KMS-11 (cell line): ENCODE measurements around the gene TSPAN6.

Experiments used
- H2AFZ ChIP-seq: fragments of 200-600 bp; sonication (generic); 2 replicates; pipeline ENCODE4 v1.6.1; 2016; ENCODE audit warnings: antibody characterized with exemption, mixed run types, low read depth
- H3K27ac ChIP-seq: fragments of 200-600 bp; sonication (generic); 2 replicates; pipeline ENCODE4 v1.6.1; 2016; ENCODE audit warnings: mild to moderate bottlenecking, mixed run types
- H3K27me3 ChIP-seq: fragments of 200-600 bp; sonication (generic); 2 replicates; pipeline ENCODE4 v1.6.1; 2017; ENCODE audit warnings: mild to moderate bottlenecking, low read depth, mixed run types, moderate library complexity; ENCODE audit not compliant: insufficient read depth
- H3K36me3 ChIP-seq: fragments of 200-600 bp; sonication (generic); 2 replicates; pipeline ENCODE4 v1.6.1; 2017; ENCODE audit warnings: mild to moderate bottlenecking, mixed run types; ENCODE audit not compliant: insufficient read depth
- H3K4me1 ChIP-seq: fragments of 200-600 bp; sonication (generic); 2 replicates; pipeline ENCODE4 v1.6.1; 2016; ENCODE audit warnings: mild to moderate bottlenecking, low read depth, mixed run types; ENCODE audit not compliant: poor library complexity, severe bottlenecking
- H3K4me2 ChIP-seq: fragments of 200-600 bp; sonication (generic); 2 replicates; pipeline ENCODE4 v1.7.0; 2016; ENCODE audit warnings: mild to moderate bottlenecking, mixed run types
- H3K4me3 ChIP-seq: fragments of 200-600 bp; sonication (generic); IDR thresholded peaks from 2 replicates; pipeline ENCODE4 v1.6.1; 2017; ENCODE audit warnings: low read depth, low read length, mixed read lengths; ENCODE audit not compliant: insufficient read depth
- H3K79me2 ChIP-seq: fragments of 200-600 bp; sonication (generic); 2 replicates; pipeline ENCODE4 v1.6.1; 2016; ENCODE audit warnings: low read depth, mixed run types; ENCODE audit not compliant: insufficient read depth
- H3K9ac ChIP-seq: fragments of 200-600 bp; sonication (generic); 2 replicates; pipeline ENCODE4 v1.6.1; 2016; ENCODE audit warnings: mild to moderate bottlenecking, mixed run types
- H4K20me1 ChIP-seq: fragments of 200-600 bp; sonication (generic); 2 replicates; pipeline ENCODE4 v1.6.1; 2016; ENCODE audit warnings: mild to moderate bottlenecking, mixed run types; ENCODE audit not compliant: insufficient read depth
- CTCF ChIP-seq: fragments of 200-600 bp; sonication (generic); conservative IDR thresholded peaks from 2 replicates; pipeline ENCODE4 v1.6.1; 2017; ENCODE audit warnings: low read depth, mild to moderate bottlenecking, antibody characterized with exemption, low read length, moderate library complexity, mixed read lengths

TSPAN6 gene

DNA sequence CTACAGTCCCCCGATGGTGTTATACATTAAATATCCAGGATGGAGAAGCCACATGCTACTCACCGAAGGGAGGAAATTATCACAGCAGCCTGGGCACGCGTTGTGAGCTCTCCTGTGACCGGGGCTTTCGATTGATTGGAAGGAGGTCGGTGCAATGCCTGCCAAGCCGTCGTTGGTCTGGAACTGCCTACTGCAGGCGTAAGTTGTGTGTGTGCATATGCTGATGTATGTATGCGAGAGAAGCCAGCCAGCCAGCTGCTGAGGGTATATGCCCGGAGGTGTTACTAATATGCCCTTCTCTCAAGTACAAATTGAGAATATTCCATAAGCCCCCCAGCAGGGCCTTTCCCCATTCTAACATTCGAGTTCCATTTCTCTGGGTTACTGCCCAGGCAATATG lies 25.6 kb upstream of the TSPAN6 start:
- Histone ChIP-seq H3K4me2 (no peak overlapping the region), H3K79me2 (no peaks in the 10 kb centered on the region)

DNA sequence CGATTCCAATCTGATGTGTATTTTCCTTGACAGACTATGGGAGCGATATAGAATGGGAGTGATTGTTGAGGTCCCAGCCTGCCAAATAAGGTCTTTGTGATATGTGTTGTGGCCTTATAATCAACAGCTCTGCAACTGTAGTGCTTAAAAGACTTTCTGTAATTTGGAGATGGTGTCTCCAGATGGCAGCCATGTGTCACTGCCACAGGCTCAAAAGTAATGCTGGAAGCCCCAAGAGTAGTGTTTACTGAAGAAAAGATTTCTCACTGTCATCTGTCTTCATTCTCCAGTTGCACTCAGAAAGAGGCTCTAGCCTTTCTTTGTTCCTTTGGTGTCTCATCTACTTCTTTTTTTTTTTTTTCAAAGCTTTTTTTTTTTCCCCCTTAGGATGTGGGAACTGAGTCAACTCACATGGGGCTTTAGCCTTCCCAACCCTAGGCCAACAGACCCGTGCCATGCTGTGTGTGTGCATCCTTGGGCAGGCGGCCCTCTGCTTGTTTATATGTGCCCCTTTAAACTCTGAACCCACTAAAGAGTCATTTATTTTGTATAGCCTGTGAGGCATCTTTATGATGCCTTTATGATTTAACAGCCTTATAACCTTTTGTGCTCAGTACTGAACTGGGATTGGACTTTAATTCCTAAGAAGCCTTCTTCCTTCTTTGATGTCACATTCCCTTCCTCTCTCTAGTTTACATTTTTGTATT lies 23.0 kb upstream of the TSPAN6 start:
- H3K79me2 ChIP-seq = no peaks in the 10 kb centered on the region
- H3K4me1 ChIP-seq = peaks cover 11% of the 10 kb centered on the region
- no peak overlapping the region for H3K9ac ChIP-seq
- no peak overlapping the region for H3K4me3 ChIP-seq
- no peak overlapping the region for H3K27ac ChIP-seq
- no peak overlapping the region for H2AFZ ChIP-seq
- no peaks in the 10 kb centered on the region for H4K20me1 ChIP-seq
- H3K4me2 ChIP-seq = no peak overlapping the region
- H3K27me3 ChIP-seq = no peaks in the 10 kb centered on the region
- TF ChIP-seq CTCF = no peak
- no peaks in the 10 kb centered on the region for H3K36me3 ChIP-seq

More for the DNA sequence above, 25.6 kb upstream of the TSPAN6 start:
- H3K9ac ChIP-seq = no peak overlapping the region
- H3K4me3 ChIP-seq = no peak overlapping the region
- no peaks in the 10 kb centered on the region for H3K27me3 ChIP-seq
- peaks cover 11% of the 10 kb centered on the region for H3K4me1 ChIP-seq
- no peaks in the 10 kb centered on the region for H3K36me3 ChIP-seq
- H3K27ac ChIP-seq = no peak overlapping the region
- H2AFZ ChIP-seq = no peak overlapping the region
- no peaks in the 10 kb centered on the region for H4K20me1 ChIP-seq
- TF ChIP-seq CTCF = no peak

DNA sequence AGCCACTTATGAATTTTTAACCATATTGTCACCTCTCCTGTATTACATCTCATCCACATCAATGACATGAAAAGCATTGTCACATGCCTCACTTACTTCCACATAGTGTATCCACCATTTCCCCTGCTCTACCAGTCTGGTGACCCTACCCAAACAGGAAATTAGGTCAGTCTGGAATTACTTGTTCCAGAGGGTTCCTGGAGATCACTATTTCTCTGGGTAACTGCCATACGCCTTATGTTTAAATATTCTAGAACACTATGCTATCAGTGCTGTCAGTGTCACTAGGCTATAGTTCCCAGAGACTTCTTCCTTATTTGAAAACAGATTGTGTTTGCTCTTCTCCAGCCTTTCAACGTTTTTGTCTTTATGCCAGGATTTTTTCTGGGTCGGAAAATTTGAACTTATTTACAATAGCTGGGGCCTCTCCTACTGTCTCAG lies 22.4 kb upstream of the TSPAN6 start:
- H3K36me3 ChIP-seq = no peaks in the 10 kb centered on the region
- H3K4me2 ChIP-seq = no peak overlapping the region
- no peaks in the 10 kb centered on the region for H3K79me2 ChIP-seq
- H4K20me1 ChIP-seq = no peaks in the 10 kb centered on the region
- peaks cover 11% of the 10 kb centered on the region for H3K4me1 ChIP-seq
- no peak overlapping the region for H3K9ac ChIP-seq
- no peak overlapping the region for H3K4me3 ChIP-seq
- no peak overlapping the region for H3K27ac ChIP-seq
- H2AFZ ChIP-seq = no peak overlapping the region
- no peak for TF ChIP-seq CTCF
- H3K27me3 ChIP-seq = no peaks in the 10 kb centered on the region

GRCh38 chrX:100654261-100654660 lies 17.7 kb upstream of the TSPAN6 start:
- H3K27me3 ChIP-seq = no peaks in the 10 kb centered on the region
- no peak overlapping the region for H3K4me3 ChIP-seq
- no peak overlapping the region; the same call in 1 of the 2 replicates for H2AFZ ChIP-seq
- no peak overlapping the region for H3K27ac ChIP-seq
- no peaks in the 10 kb centered on the region for H3K79me2 ChIP-seq
- H3K4me1 ChIP-seq = peaks cover 11% of the 10 kb centered on the region
- no peaks in the 10 kb centered on the region for H3K36me3 ChIP-seq
- peak; percentile 12; the same call in 1 of the 2 replicates for TF ChIP-seq CTCF
- H3K4me2 ChIP-seq = no peak overlapping the region
- no peak overlapping the region for H3K9ac ChIP-seq
- no peaks in the 10 kb centered on the region for H4K20me1 ChIP-seq
